ENCODE results near the gene LHFPL6.

DNA sequence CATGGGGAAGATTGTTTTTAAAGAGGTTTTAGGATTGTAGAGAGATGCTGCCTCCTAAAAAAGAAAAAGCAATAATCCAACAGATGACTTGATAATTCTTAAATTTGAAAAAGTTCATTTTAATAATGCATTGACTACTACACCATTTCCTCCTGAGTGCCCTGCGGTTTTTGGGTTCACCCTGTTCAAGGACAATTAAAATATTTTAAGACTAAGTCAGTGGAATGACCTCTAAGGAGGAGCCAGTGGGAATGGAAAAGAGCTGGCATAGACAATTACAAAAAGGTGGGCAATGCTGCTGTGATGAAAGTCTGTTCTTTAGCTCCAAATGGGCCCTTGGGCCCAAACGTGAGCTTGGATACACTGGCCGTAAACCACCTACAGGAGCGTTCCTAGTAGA lies 217.8 kb downstream of the LHFPL6 start:
- TF ChIP-seq CEBPB (IDR thresholded peaks at IDR 0.05; ENCODE audit: borderline replicate concordance in 1 of 2, low read depth in 2 of 2, low read length in 2 of 2) (no peak), CBX3 (IDR thresholded peaks at IDR 0.05; ENCODE audit: borderline replicate concordance, low read depth) (no peak), SIN3A (IDR thresholded peaks at IDR 0.05; ENCODE audit: low read depth, low read length) (no peak), MYB (IDR thresholded peaks at IDR 0.05; ENCODE audit: borderline replicate concordance, low read depth, low read length) (no peak)
- TF ChIP-seq, protein P1, sequence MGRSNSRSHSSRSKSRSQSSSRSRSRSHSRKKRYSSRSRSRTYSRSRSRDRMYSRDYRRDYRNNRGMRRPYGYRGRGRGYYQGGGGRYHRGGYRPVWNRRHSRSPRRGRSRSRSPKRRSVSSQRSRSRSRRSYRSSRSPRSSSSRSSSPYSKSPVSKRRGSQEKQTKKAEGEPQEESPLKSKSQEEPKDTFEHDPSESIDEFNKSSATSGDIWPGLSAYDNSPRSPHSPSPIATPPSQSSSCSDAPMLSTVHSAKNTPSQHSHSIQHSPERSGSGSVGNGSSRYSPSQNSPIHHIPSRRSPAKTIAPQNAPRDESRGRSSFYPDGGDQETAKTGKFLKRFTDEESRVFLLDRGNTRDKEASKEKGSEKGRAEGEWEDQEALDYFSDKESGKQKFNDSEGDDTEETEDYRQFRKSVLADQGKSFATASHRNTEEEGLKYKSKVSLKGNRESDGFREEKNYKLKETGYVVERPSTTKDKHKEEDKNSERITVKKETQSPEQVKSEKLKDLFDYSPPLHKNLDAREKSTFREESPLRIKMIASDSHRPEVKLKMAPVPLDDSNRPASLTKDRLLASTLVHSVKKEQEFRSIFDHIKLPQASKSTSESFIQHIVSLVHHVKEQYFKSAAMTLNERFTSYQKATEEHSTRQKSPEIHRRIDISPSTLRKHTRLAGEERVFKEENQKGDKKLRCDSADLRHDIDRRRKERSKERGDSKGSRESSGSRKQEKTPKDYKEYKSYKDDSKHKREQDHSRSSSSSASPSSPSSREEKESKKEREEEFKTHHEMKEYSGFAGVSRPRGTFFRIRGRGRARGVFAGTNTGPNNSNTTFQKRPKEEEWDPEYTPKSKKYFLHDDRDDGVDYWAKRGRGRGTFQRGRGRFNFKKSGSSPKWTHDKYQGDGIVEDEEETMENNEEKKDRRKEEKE (IDR thresholded peaks at IDR 0.05) = no peak
- TF ChIP-seq, protein P2, sequence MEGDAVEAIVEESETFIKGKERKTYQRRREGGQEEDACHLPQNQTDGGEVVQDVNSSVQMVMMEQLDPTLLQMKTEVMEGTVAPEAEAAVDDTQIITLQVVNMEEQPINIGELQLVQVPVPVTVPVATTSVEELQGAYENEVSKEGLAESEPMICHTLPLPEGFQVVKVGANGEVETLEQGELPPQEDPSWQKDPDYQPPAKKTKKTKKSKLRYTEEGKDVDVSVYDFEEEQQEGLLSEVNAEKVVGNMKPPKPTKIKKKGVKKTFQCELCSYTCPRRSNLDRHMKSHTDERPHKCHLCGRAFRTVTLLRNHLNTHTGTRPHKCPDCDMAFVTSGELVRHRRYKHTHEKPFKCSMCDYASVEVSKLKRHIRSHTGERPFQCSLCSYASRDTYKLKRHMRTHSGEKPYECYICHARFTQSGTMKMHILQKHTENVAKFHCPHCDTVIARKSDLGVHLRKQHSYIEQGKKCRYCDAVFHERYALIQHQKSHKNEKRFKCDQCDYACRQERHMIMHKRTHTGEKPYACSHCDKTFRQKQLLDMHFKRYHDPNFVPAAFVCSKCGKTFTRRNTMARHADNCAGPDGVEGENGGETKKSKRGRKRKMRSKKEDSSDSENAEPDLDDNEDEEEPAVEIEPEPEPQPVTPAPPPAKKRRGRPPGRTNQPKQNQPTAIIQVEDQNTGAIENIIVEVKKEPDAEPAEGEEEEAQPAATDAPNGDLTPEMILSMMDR (IDR thresholded peaks at IDR 0.05 in 2 of 3, conservative IDR thresholded peaks at IDR 0.05 in 1 of 3; ENCODE audit: control insufficient read depth in 2 of 3, extremely low read depth in 1 of 3, insufficient read depth in 1 of 3, low read depth in 3 of 3, low read length in 3 of 3) = no peak
- TF ChIP-seq, protein P3, sequence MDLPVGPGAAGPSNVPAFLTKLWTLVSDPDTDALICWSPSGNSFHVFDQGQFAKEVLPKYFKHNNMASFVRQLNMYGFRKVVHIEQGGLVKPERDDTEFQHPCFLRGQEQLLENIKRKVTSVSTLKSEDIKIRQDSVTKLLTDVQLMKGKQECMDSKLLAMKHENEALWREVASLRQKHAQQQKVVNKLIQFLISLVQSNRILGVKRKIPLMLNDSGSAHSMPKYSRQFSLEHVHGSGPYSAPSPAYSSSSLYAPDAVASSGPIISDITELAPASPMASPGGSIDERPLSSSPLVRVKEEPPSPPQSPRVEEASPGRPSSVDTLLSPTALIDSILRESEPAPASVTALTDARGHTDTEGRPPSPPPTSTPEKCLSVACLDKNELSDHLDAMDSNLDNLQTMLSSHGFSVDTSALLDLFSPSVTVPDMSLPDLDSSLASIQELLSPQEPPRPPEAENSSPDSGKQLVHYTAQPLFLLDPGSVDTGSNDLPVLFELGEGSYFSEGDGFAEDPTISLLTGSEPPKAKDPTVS (IDR thresholded peaks at IDR 0.05; ENCODE audit: low read depth, low read length) = no peak
